Caco-2 (cell line): Measurements from ENCODE around the gene RBBP4. TPM values are rescaled to one million over a fixed set of nuclear protein-coding genes. Genes with fewer than 3 reads are reported as not detected.

Source experiments
- BruUV-seq: library from RNA; stranded (reverse); fragments of 400-500 nt; replicated peaks from 2 replicates; lab custom pipeline; 2021; lab: Mats Ljungman, UMichigan
- CTCF ChIA-PET: fragments of 300-600 bp; sonication (Branson Sonifier 250); formaldehyde crosslinking; loops from one replicate; lab custom pipeline; 2022; ENCODE audit warnings: antibody characterized with exemption; lab: Charles Lee
- POLR2A ChIA-PET: fragments of 300-600 bp; sonication (Branson Sonifier 250); formaldehyde crosslinking; loops from one replicate; lab custom pipeline; 2022; ENCODE audit warnings: antibody characterized with exemption; lab: Charles Lee
- DNase-seq, 2 experiments: peaks; one replicate each; pipeline versions ENCODE4 v3.0.0 to v3.0.0-alpha.2; 2020 to 2022
- H3K27me3 ChIP-seq: replicated peaks from 2 replicates; pipeline ENCODE4 v1.6.0; 2011; ENCODE audit warnings: low read length; ENCODE audit not compliant: control insufficient read depth, insufficient read depth
- H3K36me3 ChIP-seq: 2 replicates; pipeline ENCODE4 v1.5.1; 2011; ENCODE audit warnings: low read length; ENCODE audit not compliant: control insufficient read depth, insufficient read depth
- H3K4me1 ChIP-seq: fragments of 250-450 bp; sonication (Bioruptor Pico); 2 replicates; pipeline ENCODE4 v1.5.1; 2020; ENCODE audit warnings: mild to moderate bottlenecking
- H3K4me3 ChIP-seq: 2 replicates; pipeline ENCODE4 v1.5.1; 2011; ENCODE audit warnings: low read depth, mild to moderate bottlenecking, control low read depth, low read length
- H3K9me3 ChIP-seq: fragments of 250-450 bp; sonication (Bioruptor Pico); 2 replicates; pipeline ENCODE4 v1.5.1; 2020; ENCODE audit warnings: mild to moderate bottlenecking, moderate library complexity
- H3K27ac Mint-ChIP-seq: one replicate; pipeline ENCODE4 v1.8.0; 2022; ENCODE audit warnings: mixed read lengths; ENCODE audit not compliant: unreplicated experiment
- H3K27me3 Mint-ChIP-seq: one replicate; pipeline ENCODE4 v1.8.0; 2022; ENCODE audit warnings: mixed read lengths; ENCODE audit not compliant: insufficient read depth, unreplicated experiment
- H3K36me3 Mint-ChIP-seq: one replicate; pipeline ENCODE4 v1.8.0; 2022; ENCODE audit warnings: mild to moderate bottlenecking, mixed read lengths; ENCODE audit not compliant: insufficient read depth, unreplicated experiment
- H3K4me1 Mint-ChIP-seq: one replicate; pipeline ENCODE4 v1.8.0; 2022; ENCODE audit warnings: low read depth, mixed read lengths; ENCODE audit not compliant: unreplicated experiment
- H3K4me3 Mint-ChIP-seq: one replicate; pipeline ENCODE4 v1.8.0; 2022; ENCODE audit warnings: mild to moderate bottlenecking, moderate library complexity, mixed read lengths; ENCODE audit not compliant: unreplicated experiment
- H3K9me3 Mint-ChIP-seq: one replicate; pipeline ENCODE4 v1.8.0; 2022; ENCODE audit warnings: mixed read lengths; ENCODE audit not compliant: unreplicated experiment
- CTCF ChIP-seq, 2 experiments: fragments of 200-600 bp in 1 of 2; IDR thresholded peaks; 1 replicate in 1 of 2; 2 replicates in 1 of 2; pipeline versions ENCODE4 v1.5.1 to v1.8.0; 2011 to 2022; ENCODE audit warnings: antibody characterized with exemption in 1 of 2, control low read depth in 1 of 2, inconsistent platforms in 1 of 2, low read depth in 1 of 2, low read length in 1 of 2, mild to moderate bottlenecking in 1 of 2, moderate library complexity in 1 of 2; ENCODE audit not compliant: insufficient read depth in 1 of 2, severe bottlenecking in 1 of 2, unreplicated experiment in 1 of 2
- intact Hi-C: fragments of 100-400 bp; cut with micrococcal nuclease; formaldehyde crosslinking; loops from one replicate; pipeline ENCODE4 v1.10.0; 2022; ENCODE audit not compliant: unreplicated experiment
- total RNA-seq: library from RNA; stranded (reverse); gene quantifications from 2 replicates; pipeline ENCODE4 v1.2.3, GENCODE V29; 2022

The RBBP4 gene
- total RNA-seq, 1 experiment from 2014 or later: 179 TPM

DNA sequence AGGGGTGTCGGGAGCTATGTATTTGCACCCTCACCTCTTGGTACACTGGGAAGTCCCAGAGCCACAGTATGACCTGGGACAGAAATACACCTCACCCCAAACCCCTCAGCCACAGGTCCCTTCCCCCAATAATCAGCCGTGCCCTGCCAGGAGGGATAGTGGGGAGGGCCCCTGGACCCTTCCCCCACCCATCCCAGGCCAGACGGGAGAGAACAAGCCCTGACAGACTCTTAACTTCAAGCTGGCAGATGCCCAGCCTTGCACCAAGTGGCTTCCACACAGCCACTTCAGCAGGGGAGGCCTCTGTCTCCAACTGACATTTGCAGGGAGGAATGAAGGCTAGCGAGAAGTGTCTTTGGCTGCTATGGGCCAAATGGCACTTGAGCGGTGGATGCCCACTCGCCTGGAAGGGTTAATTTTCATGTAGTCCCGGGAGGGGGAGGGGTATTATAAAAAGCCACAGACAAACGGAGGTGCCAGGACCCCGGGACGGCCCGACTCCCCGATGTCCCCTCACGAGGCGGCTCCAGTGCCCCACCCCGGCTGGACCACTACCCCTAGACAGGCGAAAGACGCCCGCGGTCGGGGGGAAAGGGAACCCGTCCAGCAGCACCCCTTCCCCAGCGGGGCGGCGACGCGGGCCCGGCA is 51.1 kb downstream of the RBBP4 start:
- no peak overlapping the region for H3K27ac Mint-ChIP-seq
- DNase-seq: no peak
- Histone ChIP-seq H3K36me3 (no peaks in the 10 kb centered on the region), H3K4me1 (no peaks in the 10 kb centered on the region), H3K9me3 (no peaks in the 10 kb centered on the region), H3K4me3 (peak overlapping the region; percentile 39), H3K27me3 (no peaks in the 10 kb centered on the region)
- H3K4me1 Mint-ChIP-seq: peaks cover 7% of the 10 kb centered on the region
- H3K36me3 Mint-ChIP-seq: no peaks in the 10 kb centered on the region
- H3K4me3 Mint-ChIP-seq: peak overlapping the region; percentile 61
- no peaks in the 10 kb centered on the region for H3K27me3 Mint-ChIP-seq
- H3K9me3 Mint-ChIP-seq: no peaks in the 10 kb centered on the region
- BruUV-seq: no TSS peak
- intact Hi-C loops: no loop called here
- ChIA-PET CTCF (interaction anchor here (0.6 kb wide), 1 partner anchor 182 kb away, joined by 3 read pairs; no protein-coding TSS in a partner anchor), POLR2A (no interaction called here)
- TF ChIP-seq CTCF (IDR thresholded peaks at IDR 0.05; ENCODE audit: insufficient read depth in 1 of 2, low read depth in 1 of 2, low read length in 1 of 2, severe bottlenecking in 1 of 2, unreplicated experiment in 1 of 2): no peak

DNA sequence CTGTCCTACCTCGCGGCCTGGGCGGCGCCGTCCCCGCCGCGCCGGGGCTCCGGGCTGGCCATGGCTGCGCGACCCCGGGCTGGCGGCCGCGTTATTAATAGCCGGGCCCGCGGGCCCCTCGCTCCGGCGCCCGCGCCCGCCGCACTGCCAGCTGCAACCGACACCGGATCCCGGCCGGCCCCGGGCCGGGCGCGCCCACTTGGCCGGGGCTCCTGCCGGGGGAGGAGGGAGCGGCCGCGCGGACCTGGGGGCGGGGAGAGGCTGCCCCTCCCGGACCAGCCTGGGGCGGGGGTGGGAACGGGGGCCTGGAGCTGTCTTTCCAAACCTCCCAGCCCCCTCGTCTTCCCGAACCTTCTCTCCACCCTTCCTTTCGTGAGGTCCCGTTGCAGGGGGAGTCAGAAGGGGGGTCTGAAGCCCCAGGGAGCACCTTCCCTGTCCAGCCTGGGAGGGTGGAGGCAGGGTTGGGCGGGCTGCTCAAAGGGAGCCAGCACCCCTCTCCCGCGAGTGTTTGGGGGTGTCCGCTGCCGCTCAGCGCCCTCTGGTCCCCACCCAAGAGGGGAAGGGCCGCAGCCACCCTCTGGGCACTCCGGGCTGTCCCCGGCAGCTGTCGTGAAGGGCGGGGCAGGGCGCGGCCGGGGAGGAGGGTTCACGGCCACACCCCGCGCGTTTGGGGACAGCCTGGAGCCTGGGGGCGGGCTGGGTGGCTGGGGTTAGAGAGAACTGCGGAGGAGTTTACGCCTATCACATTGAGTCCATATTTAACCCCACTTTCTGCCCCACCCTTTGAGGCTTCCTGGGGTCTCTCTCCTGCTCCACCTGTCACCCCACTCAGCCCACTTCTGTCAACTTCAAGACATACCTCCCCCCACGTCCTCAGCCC is 51.8 kb downstream of the RBBP4 start, which contains the start of gene SYNC:
Gene SYNC (minus strand): TSS at position 172 of the 880 bp plus-strand sequence. CDS start 110 bp downstream, at position 62.
- POLR2A ChIA-PET: no interaction called here
- intact Hi-C loops: no loop called here
- H3K4me1 Mint-ChIP-seq: peaks cover 7% of the 10 kb centered on the region
- peak within 1 kb of the TSS; percentile 39 for H3K4me3 ChIP-seq
- peak in 1 of 2 experiments; percentile 28 for DNase-seq
- H3K27me3 ChIP-seq: no peaks in the 10 kb centered on the region
- no peaks in the 10 kb centered on the region for H3K27me3 Mint-ChIP-seq
- no TSS peak for BruUV-seq
- no peaks in the 10 kb centered on the region for H3K36me3 Mint-ChIP-seq
- H3K36me3 ChIP-seq: no peaks in the 10 kb centered on the region
- no peaks in the 10 kb centered on the region for H3K4me1 ChIP-seq
- peak within 1 kb of the TSS; percentile 70 for H3K4me3 Mint-ChIP-seq
- no peak for TF ChIP-seq CTCF (IDR thresholded peaks at IDR 0.05; ENCODE audit: insufficient read depth in 1 of 2, low read depth in 1 of 2, low read length in 1 of 2, severe bottlenecking in 1 of 2, unreplicated experiment in 1 of 2)
- no peaks in the 10 kb centered on the region for H3K9me3 ChIP-seq
- CTCF ChIA-PET: interaction anchor here (0.6 to 0.8 kb wide), 4 partner anchors 10 to 932 kb away, joined by 3 to 4 read pairs (median 3); no protein-coding TSS in a partner anchor
- no peak within 1 kb of the TSS for H3K27ac Mint-ChIP-seq
- H3K9me3 Mint-ChIP-seq: no peaks in the 10 kb centered on the region
